GM19438 (cell line): ENCODE data around the gene MEIS2.

Source experiments
- ATAC-seq: cut with Tn5 transposase; IDR thresholded peaks from one replicate; pipeline ENCODE4 v1.9.1; 2021; ENCODE audit warnings: low read depth; ENCODE audit not compliant: unreplicated experiment

MEIS2 gene

DNA sequence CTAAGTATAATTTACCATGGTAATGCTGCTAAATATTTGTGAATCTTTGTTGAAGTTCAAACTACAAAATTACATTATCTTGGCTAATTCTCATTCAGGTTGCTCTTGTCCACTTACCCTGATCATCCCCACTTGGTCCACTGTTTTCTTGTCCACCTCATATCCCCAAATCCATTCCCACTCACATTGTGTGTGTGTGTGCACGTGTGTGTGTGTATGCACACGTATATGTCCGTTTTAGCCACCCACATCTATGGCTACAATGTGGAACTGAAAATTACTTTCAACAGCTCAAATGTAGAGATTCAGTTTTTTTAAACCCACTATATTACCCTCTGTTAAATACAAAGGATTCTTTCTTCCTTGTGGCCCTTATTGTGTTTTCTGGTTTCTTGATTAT is 15.2 kb upstream of the MEIS2 start:
- no peak for ATAC-seq

DNA sequence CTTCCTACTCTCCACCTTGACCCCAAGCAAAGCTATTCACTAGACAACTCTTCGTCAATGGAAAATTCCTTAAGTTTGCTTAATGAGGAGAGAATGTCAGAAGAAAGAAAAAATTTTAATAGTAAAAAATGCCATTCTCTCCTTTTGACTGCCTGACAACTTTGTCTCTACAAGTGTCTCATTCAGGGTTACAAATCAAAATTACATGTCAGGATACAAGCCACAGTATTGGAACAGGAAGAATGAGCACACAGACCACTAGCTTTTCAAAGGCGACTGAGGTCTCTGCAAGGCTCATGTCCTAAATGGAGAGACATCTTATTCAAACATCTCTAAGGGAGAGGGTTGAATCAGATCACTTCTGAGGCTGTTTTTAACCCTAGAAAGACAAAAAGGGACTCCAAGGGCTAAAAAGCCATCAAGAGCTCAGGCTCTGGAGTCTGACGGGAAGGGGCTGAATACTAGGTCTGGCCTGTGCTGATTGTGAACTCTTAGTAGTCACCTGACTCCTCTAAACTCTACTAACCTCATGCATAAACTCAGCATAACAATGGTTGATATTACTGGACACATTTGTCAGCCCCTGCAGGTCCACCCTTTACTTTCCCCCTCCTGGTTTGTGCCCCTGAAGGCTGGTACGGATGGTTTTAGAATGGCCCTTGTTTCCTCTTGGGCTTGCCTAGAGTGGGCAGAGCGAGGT is 12.8 kb upstream of the MEIS2 start:
- ATAC-seq: no peak

DNA sequence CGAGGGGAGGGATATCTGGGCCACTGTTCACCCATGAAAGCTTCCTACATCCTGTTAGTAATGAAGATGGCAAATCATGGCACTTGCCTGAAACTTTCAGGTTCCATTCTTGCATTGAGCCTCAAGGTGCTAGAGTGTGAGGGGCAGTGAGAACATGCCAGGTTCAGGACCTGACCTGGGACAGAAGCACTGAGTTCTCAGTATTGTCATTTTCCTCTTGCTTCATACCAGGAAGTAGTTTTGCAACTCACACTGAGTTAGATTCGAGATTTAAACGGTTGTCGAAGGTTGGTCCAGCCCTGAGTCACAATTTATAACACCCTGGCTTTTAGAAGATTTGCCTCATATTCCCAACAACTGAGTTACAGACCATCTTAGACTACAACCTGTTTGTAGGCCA is 11.8 kb upstream of the MEIS2 start:
- ATAC-seq: no peak

DNA sequence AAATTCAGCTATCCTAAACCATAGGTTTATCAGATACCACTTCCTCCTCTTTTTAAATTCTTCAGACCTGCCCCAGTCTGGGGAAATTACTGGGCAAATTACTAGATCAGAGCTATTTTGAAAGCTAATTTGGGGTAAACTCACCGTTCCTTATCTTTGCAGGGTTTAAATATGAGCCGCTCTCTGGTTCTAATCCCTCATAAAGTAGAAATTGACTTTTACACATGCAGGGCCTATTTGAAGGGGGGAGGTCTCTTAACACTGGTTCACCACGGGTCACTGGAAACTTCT is 11.0 kb upstream of the MEIS2 start:
- ATAC-seq: no peak

DNA sequence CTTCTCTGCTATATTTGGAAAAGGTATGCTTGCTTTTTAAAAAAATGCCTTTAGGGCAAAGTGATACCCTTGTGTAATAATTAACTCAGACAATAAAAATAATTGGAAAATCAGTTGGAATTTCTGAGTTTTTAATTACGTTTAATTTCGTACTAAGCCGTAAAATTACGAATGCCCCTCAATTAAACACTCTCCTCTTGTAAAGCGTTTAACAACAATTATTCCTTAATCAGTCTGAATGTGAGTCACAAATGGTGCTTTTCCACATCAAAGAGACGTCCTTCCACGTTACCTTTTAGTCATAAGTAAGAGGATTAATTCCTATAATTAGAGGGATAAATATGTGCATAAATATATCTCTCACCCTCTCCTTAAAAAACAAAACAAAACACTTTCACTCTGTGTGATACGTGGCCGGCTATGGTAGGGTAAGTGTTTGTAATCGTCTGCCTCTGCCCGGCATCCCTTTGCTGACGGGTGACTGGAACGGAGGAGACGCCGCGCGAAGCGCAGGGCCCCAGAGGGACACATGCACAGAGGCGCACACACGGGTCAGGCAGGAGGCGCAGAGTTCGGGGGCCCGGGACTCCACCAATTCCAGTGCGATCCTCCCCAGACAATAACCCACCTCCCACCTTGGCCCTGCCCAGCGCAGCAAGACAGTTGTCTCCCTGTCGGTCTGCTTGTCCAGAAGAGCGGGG is 9.7 kb upstream of the MEIS2 start:
- no peak for ATAC-seq

DNA sequence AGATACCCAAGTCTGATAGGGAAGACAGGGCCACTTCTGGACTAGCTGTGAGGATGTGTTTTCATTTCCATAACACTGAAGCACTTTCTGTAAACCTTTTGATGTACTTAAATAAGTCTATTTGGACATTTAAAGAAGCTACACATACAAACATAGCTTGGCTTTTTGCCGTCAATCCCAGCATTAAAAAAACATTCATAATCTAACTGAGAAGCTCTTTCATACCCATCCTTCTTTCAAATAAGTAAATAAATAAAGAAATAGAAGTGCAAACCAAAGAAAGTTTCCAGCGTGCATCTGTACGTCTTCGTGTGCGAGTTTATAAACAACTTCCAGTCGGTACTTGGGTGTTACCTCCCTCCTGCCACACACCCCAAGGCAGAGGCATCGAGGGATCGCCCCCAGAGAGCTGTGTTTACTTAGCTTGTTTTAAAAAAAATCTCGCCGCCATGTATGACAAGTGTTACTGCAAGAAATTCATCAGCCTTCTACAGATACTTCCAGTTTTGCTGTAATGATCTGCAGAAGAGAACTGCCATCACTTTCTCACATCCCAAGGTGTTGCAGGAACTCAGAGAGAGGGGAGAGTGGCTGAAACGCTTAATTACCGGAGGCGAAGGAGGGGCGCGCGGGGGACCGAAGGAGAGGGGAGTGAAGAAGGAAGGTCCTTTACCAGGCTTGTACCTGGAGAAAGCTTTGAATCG is 9.0 kb upstream of the MEIS2 start:
- ATAC-seq: no peak

DNA sequence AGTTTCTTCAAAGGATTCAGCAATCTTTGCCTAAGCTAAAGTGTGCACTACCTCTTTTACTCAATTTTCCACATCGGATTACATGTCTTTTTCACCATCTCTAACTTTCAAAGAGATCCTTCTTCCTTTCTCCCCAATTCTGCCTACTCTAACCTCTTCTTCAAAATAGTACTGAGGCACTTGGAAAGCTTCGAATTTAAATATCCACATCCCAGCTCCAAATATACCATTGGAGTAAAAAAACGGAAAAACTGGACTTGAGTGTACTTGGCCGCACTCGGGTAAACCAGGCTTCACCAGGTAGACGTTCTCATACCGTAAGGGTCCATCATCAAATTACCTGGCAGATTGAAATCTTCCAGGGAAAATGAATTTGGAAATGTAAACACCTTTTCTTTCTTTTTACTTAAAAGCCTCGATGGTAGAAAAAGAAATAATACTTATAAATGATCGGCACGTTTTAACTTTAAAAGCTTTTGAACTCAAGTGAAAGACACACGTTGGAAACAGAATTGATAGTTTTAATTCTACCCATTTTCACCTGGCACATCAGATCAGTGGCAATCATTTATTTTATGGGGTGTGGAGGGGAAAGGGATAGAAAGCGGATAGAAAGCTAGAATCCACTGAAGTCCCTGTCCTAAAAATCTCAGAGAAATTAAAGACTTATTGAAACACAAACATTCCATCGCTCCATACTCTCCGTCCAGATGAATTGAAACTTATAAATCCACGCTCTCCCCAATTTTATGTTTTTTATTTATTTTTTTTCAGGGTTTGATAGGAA is 8.2 kb upstream of the MEIS2 start:
- ATAC-seq: no peak

DNA sequence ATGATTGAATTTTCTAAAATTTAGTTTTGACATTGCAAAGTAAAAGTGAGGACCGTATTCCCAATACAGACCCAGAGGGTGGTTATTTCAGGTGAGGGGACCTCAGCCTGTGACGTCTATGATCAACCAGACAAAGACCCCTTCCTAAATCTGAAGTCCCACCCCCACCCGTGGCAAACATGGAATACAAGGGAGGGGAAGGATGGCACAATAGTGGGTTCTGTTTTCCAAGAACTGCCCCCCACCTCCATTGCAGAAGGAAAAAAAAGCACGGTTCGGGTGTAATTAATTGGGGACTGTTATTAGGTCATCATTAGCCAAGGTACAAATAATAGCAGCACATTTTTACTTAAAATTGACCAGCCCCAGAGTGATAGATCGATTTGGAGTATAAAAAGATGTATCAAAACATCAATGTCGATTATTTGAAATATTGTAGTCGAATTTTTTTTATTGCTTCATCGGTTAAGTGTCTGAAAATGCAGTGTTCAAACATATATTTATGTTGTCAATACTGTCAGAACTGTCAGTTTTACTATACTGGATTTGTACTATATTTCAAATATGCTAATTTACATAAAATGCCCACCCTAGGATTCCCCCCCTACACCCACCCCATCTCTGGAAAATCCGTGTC is 7.5 kb upstream of the MEIS2 start:
- no peak for ATAC-seq

DNA sequence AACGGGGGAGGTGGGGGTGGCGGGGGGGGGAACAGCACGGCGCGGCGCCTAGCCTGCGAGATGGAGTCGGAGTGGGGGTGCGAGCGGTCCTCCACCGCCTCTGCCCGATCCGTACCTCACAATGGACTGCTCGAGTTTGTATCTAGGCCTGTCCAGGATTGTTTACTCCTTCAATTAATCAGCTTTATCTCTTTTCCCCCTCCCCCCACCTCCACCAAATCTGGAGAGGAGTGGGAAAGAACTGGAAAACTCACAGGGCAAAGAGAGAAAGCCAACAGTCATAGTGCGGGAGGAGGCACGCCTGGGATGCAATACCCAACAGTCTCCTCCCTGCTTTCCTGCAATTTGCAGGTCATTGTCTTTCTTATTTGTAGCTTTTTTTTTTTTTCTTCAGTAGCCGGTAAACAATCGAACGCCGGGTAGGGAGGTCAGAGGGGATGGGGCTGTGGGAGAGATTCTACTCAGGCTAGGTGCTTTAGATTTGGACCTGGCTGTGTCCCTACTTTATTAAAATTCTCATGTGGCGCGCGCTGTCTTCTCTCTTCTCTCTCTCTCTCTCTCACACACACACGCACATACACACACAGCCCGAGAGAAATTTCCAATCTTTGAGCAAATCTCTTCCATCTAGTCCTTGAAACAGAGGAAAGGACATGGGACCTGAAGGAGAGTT is 6.9 kb upstream of the MEIS2 start:
- ATAC-seq: no peak

DNA sequence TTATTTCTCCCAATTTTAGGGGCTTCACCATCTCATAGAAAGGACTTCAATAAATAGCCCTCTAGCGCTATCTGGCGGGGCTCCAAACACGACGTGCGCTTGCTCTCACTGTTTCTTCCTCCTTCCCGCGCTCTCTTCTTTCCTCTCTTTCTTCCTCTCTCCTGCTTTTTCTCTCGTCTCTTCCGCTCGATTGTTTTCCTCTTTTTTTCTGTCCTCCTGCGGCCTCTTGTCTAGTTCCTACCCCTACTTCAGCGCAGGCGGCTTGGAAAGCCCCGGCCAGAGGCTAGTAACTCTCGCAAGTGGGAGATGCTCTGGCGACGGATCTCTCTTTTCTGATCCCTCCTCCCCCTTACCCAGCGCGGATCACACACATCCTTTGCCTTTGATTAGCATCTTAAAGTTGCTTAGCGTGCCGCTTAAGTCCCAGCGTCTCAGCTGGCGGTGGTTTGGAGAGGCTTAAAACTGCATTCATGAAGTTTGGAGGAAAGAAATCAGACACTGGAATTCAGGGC is 6.2 kb upstream of the MEIS2 start:
- ATAC-seq: no peak

DNA sequence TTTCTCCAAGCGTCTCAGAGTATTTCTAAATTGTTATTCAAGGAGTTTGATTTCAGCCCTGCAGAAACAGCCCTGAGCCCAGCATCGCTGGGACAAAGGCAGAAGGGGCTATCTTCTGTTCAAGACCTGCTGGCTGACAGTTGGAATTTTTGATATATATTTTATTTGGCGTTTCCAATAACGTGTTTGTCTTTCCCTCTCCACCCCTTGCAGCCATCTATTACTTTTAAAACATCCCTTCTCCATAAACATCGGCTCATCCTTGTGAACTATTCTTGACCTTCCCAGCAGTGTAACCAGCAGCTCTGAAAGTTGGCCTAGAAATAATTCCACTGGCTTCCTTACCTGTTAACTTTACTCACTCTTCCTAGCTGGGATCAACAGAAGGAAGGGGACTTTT is 5.5 kb upstream of the MEIS2 start:
- ATAC-seq: no peak

DNA sequence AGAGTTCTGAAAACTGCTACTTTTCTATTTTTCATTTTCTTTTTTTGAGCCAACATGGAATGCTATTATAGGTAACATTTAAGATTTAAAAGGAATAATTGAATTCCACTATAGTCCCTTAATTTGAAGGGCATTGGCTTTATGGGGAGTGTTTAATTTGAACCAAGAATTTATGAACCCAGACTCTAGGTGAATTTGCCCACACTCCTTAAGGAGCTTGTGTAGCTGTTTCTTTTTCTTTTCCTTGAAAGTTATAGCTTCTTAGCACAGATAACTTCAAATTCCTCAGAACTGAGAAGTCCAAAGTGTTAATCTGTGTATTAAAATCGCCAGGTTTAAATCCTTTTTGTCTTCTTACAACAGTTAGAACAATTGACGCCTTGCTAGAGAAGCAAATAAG is 4.7 kb upstream of the MEIS2 start:
- ATAC-seq: no peak

DNA sequence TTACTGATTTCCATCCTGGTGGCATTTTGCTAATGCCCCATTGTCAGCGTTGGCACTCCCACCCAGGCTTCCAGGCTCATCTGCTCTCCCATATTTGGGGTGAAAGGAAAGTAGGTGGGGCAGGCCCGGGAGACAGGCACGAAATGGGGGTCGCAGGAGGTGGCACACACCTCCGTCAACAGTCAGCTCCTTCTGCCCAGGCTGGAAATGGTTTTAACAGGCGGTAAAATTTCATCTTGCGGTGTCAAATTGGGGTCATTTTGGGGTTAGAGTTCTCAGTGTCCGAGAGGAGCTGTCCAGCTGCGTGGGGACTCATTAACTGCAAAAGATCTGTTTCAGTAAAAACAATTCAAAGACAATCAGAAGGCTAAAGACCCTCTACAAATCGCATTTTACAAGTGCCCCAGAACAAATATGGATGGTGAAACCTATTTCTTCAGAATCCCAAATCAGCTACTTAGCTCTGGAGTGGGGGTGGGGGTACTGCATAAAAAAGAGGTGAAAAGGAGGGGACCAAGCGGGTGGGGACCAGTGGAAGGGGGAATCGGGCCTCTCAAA is 4.2 kb upstream of the MEIS2 start:
- no peak for ATAC-seq

DNA sequence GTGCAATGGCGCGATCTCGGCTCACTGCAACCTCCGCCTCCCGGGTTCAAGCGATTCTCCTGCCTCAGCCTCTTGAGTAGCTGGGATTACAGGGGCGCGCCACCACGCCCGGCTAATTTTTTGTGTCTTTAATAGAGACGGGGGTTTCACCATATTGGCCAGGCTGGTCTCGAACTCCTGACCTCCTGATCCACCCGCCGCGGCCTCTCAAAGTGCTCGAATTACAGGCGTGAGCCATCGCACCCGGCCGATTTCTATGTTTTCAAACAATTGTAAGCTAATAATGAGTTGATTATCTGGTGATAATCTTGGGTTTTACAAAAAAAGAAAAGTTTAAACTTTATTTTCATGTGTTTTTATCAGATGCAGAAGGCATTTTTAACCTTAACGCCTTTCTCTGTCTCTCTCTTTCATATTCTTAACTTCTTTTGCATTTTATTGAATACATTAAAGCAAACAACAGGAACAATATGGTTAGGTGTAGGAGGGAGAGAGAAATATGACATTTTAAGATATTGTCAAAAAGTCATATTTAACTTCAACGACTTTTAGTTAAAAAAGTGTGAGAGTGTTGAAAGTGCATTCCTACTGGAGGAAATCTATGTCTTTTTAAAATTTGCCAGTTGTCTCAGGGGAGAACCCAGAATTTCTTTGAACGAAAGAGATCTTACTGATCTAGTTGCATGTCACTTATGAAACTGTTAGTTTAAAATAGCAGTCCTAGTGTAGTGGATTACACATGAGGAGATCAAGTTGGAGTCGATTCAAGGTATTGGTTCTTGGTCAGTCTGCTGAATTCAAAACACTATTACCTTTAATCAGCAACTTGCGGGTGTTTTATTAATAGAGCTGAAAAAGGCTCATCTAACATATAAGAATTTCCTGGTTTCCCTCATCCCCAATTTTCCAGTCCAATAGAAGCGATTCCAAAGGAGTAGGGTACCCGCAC is 3.4 kb upstream of the MEIS2 start:
- no peak for ATAC-seq

DNA sequence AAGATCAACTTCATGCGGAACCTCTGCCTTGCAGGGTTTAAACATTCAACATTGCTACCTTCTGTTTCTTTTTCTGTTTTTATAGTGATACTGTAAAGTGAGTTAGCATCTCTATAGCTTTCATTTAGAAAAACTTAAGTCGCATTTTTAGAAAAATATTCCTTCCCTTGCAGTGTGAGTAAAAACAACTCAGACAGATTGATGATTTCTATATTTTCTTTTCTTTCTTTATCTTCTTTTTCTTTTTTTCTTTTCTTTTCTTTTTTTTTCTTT is 2.8 kb upstream of the MEIS2 start:
- ATAC-seq: no peak

DNA sequence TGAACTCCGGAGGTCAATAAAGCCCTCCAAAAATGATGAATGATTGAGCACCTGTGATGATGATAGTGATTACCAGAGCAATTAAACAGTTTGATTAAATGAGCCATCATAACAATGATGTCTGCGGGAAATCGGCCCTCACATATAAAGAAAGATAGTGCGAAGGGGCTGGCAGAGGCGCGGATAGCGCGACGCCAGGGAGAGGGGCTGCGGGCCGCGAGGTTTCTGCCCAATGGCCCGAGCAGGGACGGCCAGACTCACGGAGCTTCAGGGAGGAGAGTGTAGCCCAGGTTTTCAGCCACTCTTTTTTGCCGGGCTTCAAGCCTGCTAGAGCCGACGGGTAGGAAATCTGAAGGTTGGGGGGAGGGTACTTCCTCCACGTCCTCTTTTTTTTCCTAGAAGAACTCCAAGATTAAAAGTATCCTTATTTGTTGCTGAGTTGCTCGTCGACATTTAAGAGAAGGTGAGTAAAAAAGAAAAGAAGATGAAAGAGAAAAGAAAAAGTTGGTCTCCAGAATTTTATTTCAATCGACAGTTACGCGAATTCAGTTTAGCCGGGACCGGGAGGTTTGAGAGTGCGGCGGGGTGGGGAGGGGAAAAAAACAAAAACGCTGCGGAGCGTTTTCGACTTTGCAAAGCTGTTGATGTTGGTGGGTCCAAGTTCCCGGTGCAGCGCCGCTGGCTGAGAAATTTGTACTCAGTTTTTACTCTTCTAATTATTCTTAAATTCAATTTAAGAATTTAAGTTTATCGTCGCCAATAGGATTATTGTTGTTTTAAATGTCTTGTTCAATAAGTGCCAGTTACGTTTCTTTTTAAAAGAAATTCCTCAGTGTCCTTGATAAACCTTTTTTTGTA is 2.2 kb upstream of the MEIS2 start:
- ATAC-seq: no peak

DNA sequence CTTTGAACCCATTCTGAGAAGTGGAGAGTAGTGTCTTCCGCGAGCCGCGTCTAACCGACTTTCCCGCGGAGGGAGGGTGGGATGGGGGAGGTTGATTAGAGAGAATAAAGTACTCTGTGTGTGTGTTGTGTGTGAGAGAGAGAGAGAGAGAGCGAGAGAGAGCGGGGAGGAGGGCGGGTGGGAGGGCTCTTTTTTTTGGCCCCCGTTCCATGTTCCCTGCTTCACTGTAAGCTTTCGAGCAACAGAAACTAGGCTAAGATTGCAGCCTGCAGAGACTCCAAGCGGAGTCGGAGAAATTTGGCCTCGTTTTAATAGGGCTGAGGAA is 1.6 kb upstream of the MEIS2 start:
- ATAC-seq: peak; percentile 3

DNA sequence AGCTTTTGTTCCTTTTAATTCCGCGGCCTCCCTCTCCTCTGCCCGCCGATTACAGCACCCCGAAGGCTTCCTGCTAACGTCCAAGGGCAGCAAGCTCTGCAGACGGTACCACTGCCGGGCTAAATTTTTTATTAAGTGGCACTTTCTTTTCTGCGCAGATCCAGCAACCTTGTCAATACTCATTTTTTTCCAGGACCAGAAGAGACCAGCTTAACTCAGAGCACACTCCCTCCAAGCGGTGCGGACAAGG is 542 bp upstream of the MEIS2 start:
- ATAC-seq: peak; percentile 22
